ENCODE measurements around the gene ZNF672. TPM values are rescaled to one million over a fixed set of nuclear protein-coding genes. Genes with fewer than 3 reads are reported as not detected.
"Not testable (repeated sequence)": the region's sequence is repeated elsewhere in the genome, so short reads cannot be mapped to it uniquely, and the experiment has no call there.

ZNF672 gene
- 27.6 TPM for total RNA-seq

DNA sequence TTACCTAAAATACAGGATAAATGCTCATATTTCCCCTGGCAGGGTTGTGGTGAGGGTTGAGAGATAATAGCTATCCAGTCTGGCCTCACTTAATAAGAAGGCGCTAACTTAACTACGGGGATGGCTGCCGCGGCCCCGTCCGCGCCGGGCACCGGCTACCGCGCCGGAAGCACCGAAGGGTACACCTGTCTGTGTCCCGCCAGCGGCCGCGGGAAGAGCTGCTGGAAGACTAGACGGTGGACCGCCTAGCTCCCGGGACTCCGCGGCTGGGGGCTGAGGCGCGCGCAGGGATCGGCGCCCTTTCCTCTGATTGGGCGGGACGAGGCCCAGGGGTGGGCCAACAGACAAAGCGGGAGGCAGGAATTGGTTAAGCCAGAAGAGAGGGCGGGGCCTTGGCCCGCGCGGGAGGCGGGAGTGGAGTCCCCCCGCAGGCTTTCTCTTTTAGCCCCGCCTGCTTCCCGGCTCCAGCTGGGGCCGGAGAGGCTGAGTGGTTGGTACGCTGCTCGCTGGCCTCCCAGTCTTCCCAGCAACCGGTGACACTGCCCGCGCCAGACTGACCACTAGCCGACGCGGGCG lies at the start of gene ZNF672:
Gene ZNF672, plus strand, starts transcription at position 444 of the 576 bp plus-strand sequence. CDS start 9,051 bp downstream, outside the sequence.
- DNase-seq (ENCODE audit: low spot score) = peak; percentile 98
- intact Hi-C loops (cut with DNase I) = no loop called here

GRCh38 chr1:248788327-248788726 lies 49.7 kb upstream of the ZNF672 start:
- intact Hi-C loops (cut with DNase I) = no loop called here
- DNase-seq (ENCODE audit: low spot score) (no peak), ATAC-seq (no peak)

More for the DNA sequence above, at the start of gene ZNF672:
- ATAC-seq = peak; percentile 97

- ATAC-seq; DNase-seq (ENCODE audit: low spot score): not testable (repeated sequence)
Observed at GRCh38 chr1:248789337-248789736, 48.7 kb upstream of the ZNF672 start.

DNA sequence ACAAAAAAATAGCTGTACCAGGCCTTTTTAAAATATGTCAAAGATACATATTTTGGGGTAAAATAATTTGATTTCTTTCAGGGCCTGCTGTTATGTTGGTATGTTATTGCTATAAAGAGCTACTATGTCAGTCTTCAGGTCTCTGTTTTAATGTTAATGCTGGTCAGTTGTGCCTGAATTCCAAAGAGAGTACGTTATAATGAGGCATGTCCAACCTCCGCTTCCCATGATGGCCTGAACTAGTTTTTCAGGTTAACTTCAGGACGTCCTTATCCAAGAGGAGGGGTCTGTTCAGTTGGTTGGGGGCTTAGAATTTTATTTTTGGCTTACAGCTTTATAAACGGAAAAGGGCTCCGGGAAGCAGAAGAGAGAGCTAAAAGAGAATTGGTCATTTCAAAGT lies 47.6 kb upstream of the ZNF672 start:
- DNase-seq (ENCODE audit: low spot score) (no peak), ATAC-seq (no peak)
- intact Hi-C loops (cut with DNase I) = no loop called here

More at GRCh38 chr1:248789337-248789736, 48.7 kb upstream of the ZNF672 start:
- intact Hi-C loops (cut with DNase I) = not testable (repeated sequence)

- no peak for DNase-seq (ENCODE audit: low spot score)
- intact Hi-C loops (cut with DNase I) = no loop called here
- no peak for ATAC-seq
Observed at GRCh38 chr1:248791010-248791409, 47.0 kb upstream of the ZNF672 start.

- DNase-seq (ENCODE audit: low spot score) = no peak
- ATAC-seq = no peak
- intact Hi-C loops (cut with DNase I) = no loop called here
Observed at GRCh38 chr1:248792342-248792741, 45.7 kb upstream of the ZNF672 start.

- intact Hi-C loops (cut with DNase I) = no loop called here
- DNase-seq (ENCODE audit: low spot score) (no peak), ATAC-seq (no peak)
Observed at GRCh38 chr1:248793592-248793991, 44.4 kb upstream of the ZNF672 start.

- DNase-seq (ENCODE audit: low spot score); ATAC-seq; intact Hi-C loops (cut with DNase I): not testable (repeated sequence)
Observed at GRCh38 chr1:248794663-248795062, 43.4 kb upstream of the ZNF672 start.

DNA sequence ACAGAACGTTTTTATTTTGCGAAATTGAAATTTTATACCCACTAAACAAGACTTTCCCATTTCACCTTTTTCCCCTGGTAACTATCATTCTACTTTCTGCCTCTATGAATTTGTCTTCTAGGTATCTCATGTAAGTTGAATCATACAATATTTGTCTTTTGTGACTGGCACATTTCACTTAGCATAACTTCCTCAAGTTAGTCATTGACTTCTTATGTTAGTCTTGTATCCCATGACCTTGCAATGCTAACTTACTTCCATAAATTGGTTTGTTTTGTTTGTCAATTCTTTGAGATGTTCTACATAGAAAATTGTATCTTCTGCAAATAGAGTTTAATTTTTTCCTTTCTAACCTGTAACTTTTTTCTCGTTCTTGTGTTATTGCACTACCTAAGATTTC lies 39.2 kb upstream of the ZNF672 start:
- DNase-seq (ENCODE audit: low spot score) (no peak), ATAC-seq (no peak)
- intact Hi-C loops (cut with DNase I) = no loop called here

- no peak for DNase-seq (ENCODE audit: low spot score)
- no peak for ATAC-seq
- intact Hi-C loops (cut with DNase I) = no loop called here
Observed at GRCh38 chr1:248800459-248800858, 37.6 kb upstream of the ZNF672 start.

DNA sequence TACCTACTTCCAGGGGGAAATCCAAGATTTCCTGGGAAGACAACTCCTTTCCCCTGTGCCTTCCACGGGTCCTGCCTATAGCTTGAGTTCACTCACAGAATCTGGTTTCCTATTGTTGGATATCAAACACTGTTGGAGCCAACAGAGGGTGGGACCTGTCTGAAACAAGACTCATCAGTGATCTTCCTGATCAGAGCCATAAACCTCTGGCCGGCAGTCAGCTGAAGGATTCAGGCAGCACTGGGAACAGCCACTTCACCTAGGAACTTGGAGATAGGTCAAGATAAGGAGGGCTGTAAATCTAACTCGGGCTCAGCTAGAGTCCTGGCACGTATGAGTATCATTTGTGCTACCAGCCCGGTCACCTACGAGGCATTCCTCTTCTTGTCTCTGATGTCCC lies 35.6 kb upstream of the ZNF672 start:
- intact Hi-C loops (cut with DNase I) = no loop called here
- no peak for ATAC-seq
- DNase-seq (ENCODE audit: low spot score) = no peak

DNA sequence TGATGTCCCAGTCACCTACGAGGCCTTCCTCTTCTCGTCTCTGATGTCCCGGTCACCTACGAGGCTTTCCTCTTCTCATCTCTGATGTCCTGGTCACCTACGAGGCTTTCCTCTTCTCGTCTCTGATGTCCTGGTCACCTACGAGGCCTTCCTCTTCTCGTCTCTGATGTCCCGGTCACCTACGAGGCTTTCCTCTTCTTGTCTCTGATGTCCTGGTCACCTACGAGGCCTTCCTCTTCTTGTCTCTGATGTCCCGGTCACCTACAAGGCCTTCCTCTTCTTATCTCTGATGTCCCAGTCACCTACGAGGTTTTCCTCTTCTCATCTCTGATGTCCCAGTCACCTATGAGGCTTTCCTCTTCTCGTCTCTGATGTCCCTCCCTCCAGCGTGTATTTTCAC lies 34.5 kb upstream of the ZNF672 start:
- DNase-seq (ENCODE audit: low spot score); intact Hi-C loops (cut with DNase I); ATAC-seq: not testable (repeated sequence)

DNA sequence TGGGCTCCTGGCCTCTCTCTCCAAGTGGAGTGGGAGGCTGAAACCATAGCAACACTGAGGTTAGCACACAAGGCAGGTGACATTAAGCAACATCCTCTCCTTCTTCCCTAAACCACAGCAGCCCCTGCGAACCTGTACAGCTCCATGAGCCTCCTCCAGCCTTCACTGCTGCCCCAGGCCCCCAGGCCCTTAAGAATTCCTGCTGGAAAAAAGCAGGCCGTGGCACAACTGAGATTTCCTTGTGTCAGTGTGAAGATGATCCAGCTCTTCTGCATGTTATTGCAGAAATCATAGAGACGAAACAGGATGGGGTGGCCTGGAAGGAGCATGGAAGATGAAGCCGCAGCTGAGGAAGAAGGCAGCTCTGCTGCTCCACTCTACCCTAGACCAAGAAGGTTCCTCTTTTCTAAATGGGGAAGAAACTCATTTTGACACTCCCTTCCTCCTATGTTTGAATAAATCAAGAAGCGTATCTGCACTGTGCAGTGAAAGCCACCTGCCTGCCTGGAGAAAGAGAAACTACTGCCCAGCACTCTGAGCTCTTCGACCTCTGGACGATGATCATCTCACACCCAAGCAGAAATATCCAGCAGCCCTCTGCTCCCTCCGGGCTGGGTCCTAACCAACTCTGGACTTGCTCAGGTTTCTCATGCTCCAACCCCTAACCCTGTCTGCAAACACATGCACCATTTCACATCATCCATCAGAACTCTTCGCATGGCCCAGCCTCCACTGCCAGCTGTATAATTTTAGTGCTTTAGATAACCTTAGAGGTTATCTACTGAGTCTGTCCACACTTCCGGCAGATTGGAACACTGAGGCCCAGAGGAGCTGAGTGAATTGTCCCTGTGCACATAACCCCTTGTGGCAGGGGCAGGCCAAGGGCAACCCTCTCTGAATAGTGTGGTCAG lies 33.0 kb upstream of the ZNF672 start:
- DNase-seq (ENCODE audit: low spot score) (no peak), ATAC-seq (peak; percentile 72)
- intact Hi-C loops (cut with DNase I) = loop anchor here (5.0 kb wide), 1 partner anchor 868 kb away; no protein-coding TSS in a partner anchor

- intact Hi-C loops (cut with DNase I) = loop anchor here (5.0 kb wide), 1 partner anchor 869 kb away; no protein-coding TSS in a partner anchor
- ATAC-seq = peak; percentile 49
Observed at GRCh38 chr1:248805876-248806275, 32.1 kb upstream of the ZNF672 start.

DNA sequence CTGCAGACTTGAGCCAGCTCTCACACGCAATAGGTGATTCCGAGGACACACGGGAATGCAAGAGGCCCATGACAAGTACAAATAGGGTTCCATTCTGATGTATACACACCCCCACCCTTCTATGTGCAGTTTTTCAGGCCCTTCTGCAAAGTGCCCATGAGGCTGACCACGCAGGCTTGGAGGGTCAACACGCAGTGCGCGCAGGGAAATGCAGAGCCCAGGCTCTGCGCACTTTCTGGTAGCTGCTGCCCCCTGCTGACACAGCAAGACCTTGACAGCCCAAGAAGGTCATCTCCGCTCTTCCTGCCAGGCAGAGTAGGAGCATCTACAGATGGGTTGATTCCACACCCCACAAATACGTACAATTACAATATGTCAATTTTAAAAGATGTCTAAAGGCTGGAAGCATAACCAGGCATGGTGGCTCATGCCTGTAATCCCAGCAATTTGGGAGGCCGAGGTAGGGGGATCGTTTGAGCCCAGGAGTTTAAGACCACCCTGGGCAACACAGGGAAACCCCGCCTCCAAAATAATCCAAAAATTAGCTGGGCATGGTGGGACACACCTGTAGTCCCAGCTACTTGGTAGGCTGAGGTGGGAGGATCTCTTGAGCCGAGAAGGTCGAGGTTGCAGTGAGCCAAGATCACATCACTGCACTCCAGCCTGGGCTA lies 30.8 kb upstream of the ZNF672 start:
- DNase-seq (ENCODE audit: low spot score) (peak; percentile 76), ATAC-seq (peak; percentile 75)
- intact Hi-C loops (cut with DNase I) = loop anchor here (5.0 kb wide), 1 partner anchor 870 kb away; no protein-coding TSS in a partner anchor

More at GRCh38 chr1:248805876-248806275, 32.1 kb upstream of the ZNF672 start:
- DNase-seq (ENCODE audit: low spot score) = no peak

GRCh38 chr1:248808876-248809275 lies 29.1 kb upstream of the ZNF672 start:
- intact Hi-C loops (cut with DNase I) = loop anchor here (5.0 kb wide), 1 partner anchor 872 kb away; no protein-coding TSS in a partner anchor
- DNase-seq (ENCODE audit: low spot score) (no peak), ATAC-seq (no peak)

DNA sequence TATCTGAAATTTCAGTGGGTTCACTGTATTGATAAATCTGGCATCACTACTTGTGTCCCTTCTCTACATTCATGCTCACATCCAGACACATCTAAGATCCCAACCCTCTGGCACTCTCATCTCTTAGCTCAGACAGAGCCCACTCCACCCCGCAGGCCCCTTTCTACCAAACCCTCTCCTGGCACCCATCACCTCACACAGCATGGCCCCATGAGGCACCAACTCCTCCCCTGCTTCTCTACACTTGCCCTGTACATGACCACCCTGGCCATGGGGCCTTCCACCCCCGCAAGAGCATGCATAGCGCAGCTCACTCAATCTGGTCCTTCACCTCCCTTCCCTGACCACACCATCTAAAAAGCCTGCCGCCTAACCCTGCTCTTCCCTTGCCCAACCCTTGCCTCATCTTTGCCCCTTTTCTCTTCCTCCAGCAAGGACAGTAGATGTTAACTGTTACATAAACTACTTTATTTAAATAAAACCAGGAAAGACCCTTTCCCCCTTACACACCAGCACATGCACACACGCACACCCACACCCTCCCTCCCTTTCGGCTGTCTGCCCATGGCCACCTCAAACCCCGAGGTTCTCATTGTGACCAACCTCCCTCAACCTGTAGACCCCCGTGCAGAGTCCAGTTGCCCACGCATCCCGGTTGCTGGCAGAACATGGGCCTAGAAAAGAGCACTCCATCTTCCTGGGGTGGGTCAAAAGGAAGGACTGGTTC lies 27.9 kb upstream of the ZNF672 start:
- DNase-seq (ENCODE audit: low spot score) (no peak), ATAC-seq (no peak)
- intact Hi-C loops (cut with DNase I) = loop anchor here (5.0 kb wide), 1 partner anchor 873 kb away; no protein-coding TSS in a partner anchor

- DNase-seq (ENCODE audit: low spot score) (no peak), ATAC-seq (peak; percentile 61)
- intact Hi-C loops (cut with DNase I) = no loop called here
Observed at GRCh38 chr1:248810727-248811513, 27.1 kb upstream of the ZNF672 start.
